Spleen (tissue), 11 donors: ENCODE results near the gene DCUN1D3. TPM values are rescaled to one million over a fixed set of nuclear protein-coding genes. Genes with fewer than 3 reads are reported as not detected.

ENCODE experiments used
- DNase-seq: peaks from one replicate; pipeline ENCODE4 v3.0.0-alpha.2; 2020
- H3K27ac ChIP-seq, 8 donors: fragments of 200-600 bp; sonication (generic) in 7 of 8; 1 replicate in 4 of 8; 2 replicates in 4 of 8; pipeline versions ENCODE4 v1.5.0 to v1.8.0; 2016 to 2021; ENCODE audit warnings: inconsistent platforms in 4 of 8, mild to moderate bottlenecking in 4 of 8, moderate library complexity in 1 of 8
- H3K27me3 ChIP-seq, 7 donors: fragments of 200-600 bp; sonication (generic) in 6 of 7; replicated peaks in 1 of 7; 1 replicate in 4 of 7; 2 replicates in 3 of 7; pipeline versions ENCODE4 v1.5.0 to v1.8.0; 2016 to 2021; ENCODE audit warnings: inconsistent platforms in 3 of 7, mild to moderate bottlenecking in 1 of 7
- H3K36me3 ChIP-seq, 6 donors: fragments of 200-600 bp; sonication (generic) in 5 of 6; 1 replicate in 4 of 6; 2 replicates in 2 of 6; pipeline versions ENCODE4 v1.5.0 to v1.8.0; 2016 to 2021; ENCODE audit warnings: inconsistent platforms in 2 of 6
- H3K4me1 ChIP-seq, 6 donors: fragments of 200-600 bp; sonication (generic) in 5 of 6; 1 replicate in 3 of 6; 2 replicates in 3 of 6; pipeline versions ENCODE4 v1.5.0 to v1.8.0; 2016 to 2021; ENCODE audit warnings: inconsistent platforms in 3 of 6
- H3K4me3 ChIP-seq, 8 donors: fragments of 200-600 bp; sonication (generic) in 7 of 8; 1 replicate in 4 of 8; 2 replicates in 4 of 8; pipeline versions ENCODE4 v1.5.0 to v1.8.0; 2016 to 2021; ENCODE audit warnings: inconsistent platforms in 4 of 8, mild to moderate bottlenecking in 4 of 8, moderate library complexity in 2 of 8
- H3K9me3 ChIP-seq, 8 donors: fragments of 200-600 bp; sonication (generic) in 7 of 8; 1 replicate in 4 of 8; 2 replicates in 4 of 8; pipeline versions ENCODE4 v1.5.0 to v1.8.0; 2016 to 2021; ENCODE audit warnings: inconsistent platforms in 4 of 8
- POLR2A ChIP-seq, 3 donors: fragments of 450-650 bp; IDR thresholded peaks; one replicate each; pipeline ENCODE4 v1.5.1; 2017; ENCODE audit warnings: antibody characterized with exemption in 3 of 3, mild to moderate bottlenecking in 1 of 3
- POLR2AphosphoS5 ChIP-seq, 3 donors: sonication (generic); formaldehyde crosslinking; IDR thresholded peaks; one replicate each; pipeline ENCODE4 v1.5.1; 2017; ENCODE audit warnings: antibody characterized with exemption in 3 of 3
- WGBS, 5 donors: extraction: QIAGEN DNeasy Blood & Tissue Kit in 3 of 5; methylation state at CpG; one replicate each; pipeline versions ENCODE4 v1.1.5 to v1.1.7; 2013 to 2018; 5-methylcytosine and 5-hydroxymethylcytosine counted together
- intact Hi-C: fragments of 100-400 bp; cut with DNase I; formaldehyde crosslinking; loops from one replicate; pipeline ENCODE4 v1.15.0; 2023; ENCODE audit warnings: low total_unique reads
- polyA plus RNA-seq, 3 donors: library from polyadenylated mRNA; stranded (reverse); fragments of 200-250 nt; gene quantifications; one replicate each; pipeline ENCODE4 v1.2.1, GENCODE V29; 2013
- total RNA-seq, 7 donors: library from RNA; depleted of rRNA in 3 of 7; stranded (reverse); fragments of >200 nt in 3 of 7; fragmentation: NEBNext Ultra II Directional in 4 of 7; extraction: Animal tissue kit (Norgen Biotek cat#: 25700) in 4 of 7; gene quantifications; one replicate each; pipeline versions ENCODE4 v1.1.0 to v1.2.1, GENCODE V29; 2016 to 2021
- TF ChIP-seq, protein P1 (sequence below), 11 experiments: fragments of 200-600 bp in 7 of 11; fragments of 450-650 bp in 4 of 11; sonication (generic) in 4 of 11; IDR thresholded peaks in 8 of 11; conservative IDR thresholded peaks in 3 of 11; 1 replicate in 7 of 11; 2 replicates in 4 of 11; pipeline versions ENCODE4 v1.4.0 to v1.8.0; 2016 to 2021; ENCODE audit warnings: antibody characterized with exemption in 11 of 11, inconsistent platforms in 4 of 11, mild to moderate bottlenecking in 1 of 11
- donor health status: healthy with polysubstance abuse.
- donor health status: DM: no; HTN: no; CAD: no; lungs with moderate emphysema.
- donor health status: DM: no; HTN: no; CAD: no.
- donor health status: Bipolar disorder and iron deficiency.
- donor health status: healthy.
- donor health status: DM: no; HTN: no; CAD: no.
- donor health status: DM: yes; HTN: yes; CAD: no.

The DCUN1D3 gene
- total and polyA plus RNA-seq, 10 donors, result 1.0 to 13.7 (median 7.8) TPM

DNA sequence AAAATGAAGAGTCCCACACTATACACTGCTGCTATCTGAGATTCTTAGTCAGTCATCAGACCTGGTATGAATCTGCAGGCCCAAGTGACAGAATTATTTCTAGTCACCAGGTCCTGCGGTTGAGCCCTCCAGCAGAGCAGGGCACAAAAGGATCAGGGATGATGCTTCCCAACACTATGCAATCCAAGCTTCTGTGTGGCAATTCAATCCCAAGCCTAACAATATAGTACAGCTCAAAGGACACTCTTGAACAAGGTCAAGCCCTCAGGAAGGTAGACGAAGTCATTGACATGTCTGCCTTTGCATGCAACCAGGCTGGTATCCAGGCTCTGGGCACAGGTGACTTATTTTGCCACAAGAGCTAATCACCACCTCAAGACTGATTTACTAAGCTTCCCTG, 5.8 kb downstream of the DCUN1D3 start:
- H3K9me3 ChIP-seq, result no peaks in the 10 kb centered on the region
- intact Hi-C loops, result no loop called here
- H3K4me3 ChIP-seq, result no peak overlapping the region
- TF ChIP-seq, protein P1, sequence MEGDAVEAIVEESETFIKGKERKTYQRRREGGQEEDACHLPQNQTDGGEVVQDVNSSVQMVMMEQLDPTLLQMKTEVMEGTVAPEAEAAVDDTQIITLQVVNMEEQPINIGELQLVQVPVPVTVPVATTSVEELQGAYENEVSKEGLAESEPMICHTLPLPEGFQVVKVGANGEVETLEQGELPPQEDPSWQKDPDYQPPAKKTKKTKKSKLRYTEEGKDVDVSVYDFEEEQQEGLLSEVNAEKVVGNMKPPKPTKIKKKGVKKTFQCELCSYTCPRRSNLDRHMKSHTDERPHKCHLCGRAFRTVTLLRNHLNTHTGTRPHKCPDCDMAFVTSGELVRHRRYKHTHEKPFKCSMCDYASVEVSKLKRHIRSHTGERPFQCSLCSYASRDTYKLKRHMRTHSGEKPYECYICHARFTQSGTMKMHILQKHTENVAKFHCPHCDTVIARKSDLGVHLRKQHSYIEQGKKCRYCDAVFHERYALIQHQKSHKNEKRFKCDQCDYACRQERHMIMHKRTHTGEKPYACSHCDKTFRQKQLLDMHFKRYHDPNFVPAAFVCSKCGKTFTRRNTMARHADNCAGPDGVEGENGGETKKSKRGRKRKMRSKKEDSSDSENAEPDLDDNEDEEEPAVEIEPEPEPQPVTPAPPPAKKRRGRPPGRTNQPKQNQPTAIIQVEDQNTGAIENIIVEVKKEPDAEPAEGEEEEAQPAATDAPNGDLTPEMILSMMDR (IDR thresholded peaks at IDR 0.05 in 8 of 11, conservative IDR thresholded peaks at IDR 0.05 in 3 of 11), result no peak
- TF ChIP-seq POLR2A (IDR thresholded peaks at IDR 0.05) (no peak), POLR2AphosphoS5 (IDR thresholded peaks at IDR 0.05) (no peak)
- peaks cover 0 to 76% (median 5%) of the 10 kb centered on the region in 6 donors for H3K36me3 ChIP-seq
- no peak for DNase-seq
- H3K4me1 ChIP-seq, result peaks cover 3 to 34% (median 16%) of the 10 kb centered on the region in 6 donors
- no peaks in the 10 kb centered on the region for H3K27me3 ChIP-seq
- no peak overlapping the region for H3K27ac ChIP-seq
- WGBS, 5 donors, result 85 to 91% (median 87%) methylated on average over 2 of the region's 2 CpGs

DNA sequence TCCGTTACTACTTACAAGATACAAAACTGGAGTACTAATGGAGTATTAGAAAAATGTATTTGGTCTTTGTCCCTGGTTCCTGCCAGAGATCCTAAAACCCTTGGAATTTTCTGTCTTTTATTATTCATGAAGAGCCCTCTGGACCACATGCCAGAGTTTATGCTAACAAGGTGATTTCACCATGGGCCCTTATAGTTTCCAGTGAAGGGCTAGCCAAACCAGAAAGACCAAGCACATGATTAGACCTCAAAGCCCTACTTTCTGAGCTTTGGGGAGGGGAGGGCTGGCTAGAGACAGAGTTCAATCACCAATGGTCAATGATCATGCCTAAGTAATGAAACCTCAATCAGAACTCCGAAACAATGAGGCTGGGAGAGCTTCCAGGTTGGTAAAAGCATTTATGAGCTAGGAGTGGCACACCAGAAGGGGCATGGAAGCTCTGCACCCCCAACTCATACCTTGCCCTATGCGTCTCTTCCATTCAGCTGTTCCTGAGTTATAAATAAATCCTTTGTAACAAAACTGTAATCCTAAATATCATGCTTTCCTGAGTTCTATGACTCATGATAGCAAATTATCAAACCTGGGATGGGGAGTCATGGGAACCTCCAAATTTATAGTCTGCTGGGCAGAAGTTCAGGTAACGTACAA, 10.4 kb downstream of the DCUN1D3 start:
- Histone ChIP-seq H3K4me3 (no peak overlapping the region), H3K4me1 (no peaks in the 10 kb centered on the region), H3K36me3 (peaks cover 0 to 61% (median 2%) of the 10 kb centered on the region in 6 donors), H3K27me3 (no peaks in the 10 kb centered on the region), H3K27ac (no peak overlapping the region), H3K9me3 (no peaks in the 10 kb centered on the region)
- 94 to 100% (median 95%) methylated on average over 4 of the region's 4 CpGs for WGBS, 5 donors
- intact Hi-C loops, result no loop called here
- TF ChIP-seq, protein P1 (IDR thresholded peaks at IDR 0.05 in 8 of 11, conservative IDR thresholded peaks at IDR 0.05 in 3 of 11), result no peak
- TF ChIP-seq POLR2AphosphoS5 (IDR thresholded peaks at IDR 0.05) (no peak), POLR2A (IDR thresholded peaks at IDR 0.05) (no peak)
- DNase-seq, result no peak

DNA sequence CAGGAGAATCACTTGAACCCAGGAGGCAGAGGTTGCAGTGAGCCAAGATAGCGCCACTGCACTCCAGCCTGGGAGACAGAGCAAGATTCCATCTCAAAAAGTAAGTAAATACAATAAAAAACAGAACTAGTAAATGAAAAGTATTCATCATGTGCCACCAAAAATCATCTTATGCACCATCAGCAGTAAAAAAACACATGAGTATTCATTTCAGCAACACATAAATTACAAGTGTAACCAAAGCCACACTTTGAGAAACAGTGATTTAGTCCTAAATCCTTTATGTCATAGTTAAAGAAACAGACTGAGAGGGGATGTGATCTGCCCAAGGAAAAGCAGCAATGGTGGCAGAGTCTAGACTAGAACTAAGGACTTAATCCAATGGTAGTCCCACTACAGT, 13.0 kb downstream of the DCUN1D3 start:
- WGBS, 5 donors, result 91 to 100% (median 100%) methylated on average over 1 of the region's 1 CpG
- no peaks in the 10 kb centered on the region for H3K9me3 ChIP-seq
- H3K36me3 ChIP-seq, result peaks cover 0 to 36% (median 0%) of the 10 kb centered on the region in 6 donors
- DNase-seq, result no peak
- no peaks in the 10 kb centered on the region for H3K27me3 ChIP-seq
- intact Hi-C loops, result no loop called here
- H3K27ac ChIP-seq, result no peak overlapping the region
- TF ChIP-seq POLR2A (IDR thresholded peaks at IDR 0.05), result no peak
- TF ChIP-seq POLR2AphosphoS5 (IDR thresholded peaks at IDR 0.05), result no peak
- TF ChIP-seq, protein P1 (IDR thresholded peaks at IDR 0.05 in 8 of 11, conservative IDR thresholded peaks at IDR 0.05 in 3 of 11), result no peak
- H3K4me1 ChIP-seq, result peaks cover 0 to 15% (median 0%) of the 10 kb centered on the region in 6 donors
- H3K4me3 ChIP-seq, result no peak overlapping the region

DNA sequence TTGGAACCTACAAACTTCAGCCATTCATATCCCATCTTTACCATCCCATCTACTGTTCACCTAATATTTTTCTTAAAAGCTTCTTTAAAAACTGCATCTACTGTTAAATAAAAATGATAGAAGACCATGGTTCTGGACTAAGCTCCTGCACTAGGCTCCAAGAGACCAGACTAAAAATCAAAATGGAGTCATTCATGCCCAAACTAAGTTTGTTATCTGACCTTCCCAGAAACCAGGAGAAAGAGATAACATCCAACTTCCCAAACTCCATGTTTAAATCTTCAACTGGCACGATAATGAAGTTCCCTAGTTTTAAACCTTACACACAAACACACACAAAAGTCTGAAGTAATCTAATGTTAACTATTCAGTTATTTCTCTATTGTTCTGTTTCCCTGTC, 13.8 kb downstream of the DCUN1D3 start:
- no peaks in the 10 kb centered on the region for H3K27me3 ChIP-seq
- H3K4me1 ChIP-seq, result peaks cover 0 to 24% (median 0%) of the 10 kb centered on the region in 6 donors
- WGBS, 5 donors, result 0 to 94% (median 38%) methylated on average over 1 of the region's 1 CpG
- H3K4me3 ChIP-seq, result no peak overlapping the region
- no peaks in the 10 kb centered on the region for H3K9me3 ChIP-seq
- intact Hi-C loops, result no loop called here
- TF ChIP-seq POLR2AphosphoS5 (IDR thresholded peaks at IDR 0.05) (no peak), POLR2A (IDR thresholded peaks at IDR 0.05) (no peak)
- TF ChIP-seq, protein P1 (IDR thresholded peaks at IDR 0.05 in 8 of 11, conservative IDR thresholded peaks at IDR 0.05 in 3 of 11), result no peak
- no peak for DNase-seq
- peaks cover 0 to 27% (median 0%) of the 10 kb centered on the region in 6 donors for H3K36me3 ChIP-seq
- H3K27ac ChIP-seq, result no peak overlapping the region
